GM13977 (cell line): Measurements from ENCODE around the gene NCAPG2.

Experiments used
- DNase-seq: peaks from one replicate; pipeline ENCODE4 v3.0.0; 2012; ENCODE audit warnings: low spot score
- in situ Hi-C: fragments of 300-500 bp; cut with MboI; formaldehyde crosslinking; loops from one replicate; pipeline ENCODE4 v1.12.0; 2022; ENCODE audit warnings: low sequenced_read_pairs, low pct_unique_long_range_greater_than_20kb, mixed read lengths, inconsistent platforms; ENCODE audit not compliant: unreplicated experiment
- TF ChIP-seq, protein P1 (sequence below): IDR thresholded peaks from 2 replicates; pipeline ENCODE4 v1.5.1; 2012; ENCODE audit warnings: mild to moderate bottlenecking, control low read depth; ENCODE audit not compliant: insufficient read depth; ENCODE audit errors: extremely low read depth, missing control alignments

The NCAPG2 gene

DNA sequence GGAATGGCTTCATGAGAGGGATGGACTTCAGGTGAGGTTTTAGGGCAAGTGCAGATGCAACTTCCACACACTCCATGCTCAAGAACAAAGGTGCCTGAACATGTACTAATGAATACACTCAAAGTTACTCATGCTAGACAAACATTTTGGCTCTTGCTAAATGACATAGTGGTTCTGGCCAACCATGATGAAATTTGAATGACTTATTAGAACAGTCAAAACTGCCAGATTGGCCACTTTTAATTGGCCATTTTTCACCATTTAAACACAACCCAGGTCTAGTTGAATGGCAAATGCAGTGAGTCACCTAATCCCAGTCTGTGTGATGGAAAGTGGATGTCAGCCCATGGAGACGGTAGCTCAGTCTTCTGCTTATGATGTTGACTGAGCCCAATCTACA lies 112.1 kb downstream of the NCAPG2 start:
- TF ChIP-seq, protein P1, sequence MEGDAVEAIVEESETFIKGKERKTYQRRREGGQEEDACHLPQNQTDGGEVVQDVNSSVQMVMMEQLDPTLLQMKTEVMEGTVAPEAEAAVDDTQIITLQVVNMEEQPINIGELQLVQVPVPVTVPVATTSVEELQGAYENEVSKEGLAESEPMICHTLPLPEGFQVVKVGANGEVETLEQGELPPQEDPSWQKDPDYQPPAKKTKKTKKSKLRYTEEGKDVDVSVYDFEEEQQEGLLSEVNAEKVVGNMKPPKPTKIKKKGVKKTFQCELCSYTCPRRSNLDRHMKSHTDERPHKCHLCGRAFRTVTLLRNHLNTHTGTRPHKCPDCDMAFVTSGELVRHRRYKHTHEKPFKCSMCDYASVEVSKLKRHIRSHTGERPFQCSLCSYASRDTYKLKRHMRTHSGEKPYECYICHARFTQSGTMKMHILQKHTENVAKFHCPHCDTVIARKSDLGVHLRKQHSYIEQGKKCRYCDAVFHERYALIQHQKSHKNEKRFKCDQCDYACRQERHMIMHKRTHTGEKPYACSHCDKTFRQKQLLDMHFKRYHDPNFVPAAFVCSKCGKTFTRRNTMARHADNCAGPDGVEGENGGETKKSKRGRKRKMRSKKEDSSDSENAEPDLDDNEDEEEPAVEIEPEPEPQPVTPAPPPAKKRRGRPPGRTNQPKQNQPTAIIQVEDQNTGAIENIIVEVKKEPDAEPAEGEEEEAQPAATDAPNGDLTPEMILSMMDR = no peak
- in situ Hi-C loops = no loop called here
- DNase-seq = no peak

DNA sequence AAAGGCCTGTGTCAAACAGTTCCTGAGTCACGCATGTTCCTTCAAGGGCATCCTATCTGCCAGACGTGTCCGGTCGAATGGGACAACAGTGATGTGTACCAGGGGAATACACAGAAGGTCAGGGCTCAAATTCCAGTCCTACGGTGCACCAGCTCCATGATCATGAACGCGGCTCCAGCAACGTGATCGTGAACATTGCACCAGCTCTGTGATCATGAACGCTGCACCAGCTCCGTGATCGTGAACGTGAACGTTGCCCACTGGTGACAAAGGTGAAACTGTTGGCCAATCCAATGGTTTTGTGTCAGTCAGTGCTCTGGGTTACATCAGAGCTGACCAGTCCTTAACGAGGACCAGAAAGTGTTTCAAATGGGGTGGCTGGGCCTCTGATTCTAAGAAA lies 112.7 kb downstream of the NCAPG2 start:
- no peak for DNase-seq
- TF ChIP-seq, protein P1 = no peak
- in situ Hi-C loops = no loop called here

DNA sequence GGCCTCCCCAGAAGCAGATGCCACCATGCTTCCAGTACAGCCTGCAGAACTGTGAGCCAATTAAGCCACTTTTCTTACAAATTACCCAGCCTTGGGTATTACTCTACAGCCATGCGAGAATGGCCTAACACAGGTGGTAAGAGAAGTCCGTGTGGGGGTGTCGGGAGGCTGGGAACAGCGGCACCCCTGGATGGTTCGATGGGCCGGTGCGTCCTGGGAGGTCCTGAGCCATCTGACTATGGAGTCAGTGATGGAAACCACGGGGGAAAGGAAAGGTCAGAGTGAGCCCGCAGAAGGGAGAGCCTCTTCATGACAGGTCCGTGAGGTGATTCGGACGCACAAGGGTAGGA lies 114.4 kb downstream of the NCAPG2 start:
- in situ Hi-C loops = no loop called here
- TF ChIP-seq, protein P1 = no peak
- no peak for DNase-seq

DNA sequence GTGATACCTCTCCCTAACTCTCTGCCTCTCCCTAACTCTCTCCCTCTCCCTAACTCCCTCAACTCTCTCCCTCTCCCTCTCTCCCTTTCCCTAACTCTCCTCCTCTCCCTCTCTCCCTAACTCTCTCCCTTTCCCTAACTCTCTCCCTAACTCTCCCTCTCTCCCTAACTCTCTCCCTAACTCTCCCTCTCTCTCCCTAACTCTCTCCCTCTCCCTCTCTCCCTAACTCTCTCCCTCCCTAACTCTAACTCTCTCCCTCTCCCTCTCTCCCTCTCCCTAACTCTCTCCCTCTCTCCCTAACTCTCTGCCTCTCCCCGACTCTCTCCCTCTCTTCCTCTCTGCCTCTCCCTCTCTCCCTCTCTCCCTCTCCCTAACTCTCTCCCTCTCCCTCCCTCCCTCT lies 115.0 kb downstream of the NCAPG2 start:
- in situ Hi-C loops = no loop called here
- TF ChIP-seq, protein P1 = no peak
- no peak for DNase-seq

DNA sequence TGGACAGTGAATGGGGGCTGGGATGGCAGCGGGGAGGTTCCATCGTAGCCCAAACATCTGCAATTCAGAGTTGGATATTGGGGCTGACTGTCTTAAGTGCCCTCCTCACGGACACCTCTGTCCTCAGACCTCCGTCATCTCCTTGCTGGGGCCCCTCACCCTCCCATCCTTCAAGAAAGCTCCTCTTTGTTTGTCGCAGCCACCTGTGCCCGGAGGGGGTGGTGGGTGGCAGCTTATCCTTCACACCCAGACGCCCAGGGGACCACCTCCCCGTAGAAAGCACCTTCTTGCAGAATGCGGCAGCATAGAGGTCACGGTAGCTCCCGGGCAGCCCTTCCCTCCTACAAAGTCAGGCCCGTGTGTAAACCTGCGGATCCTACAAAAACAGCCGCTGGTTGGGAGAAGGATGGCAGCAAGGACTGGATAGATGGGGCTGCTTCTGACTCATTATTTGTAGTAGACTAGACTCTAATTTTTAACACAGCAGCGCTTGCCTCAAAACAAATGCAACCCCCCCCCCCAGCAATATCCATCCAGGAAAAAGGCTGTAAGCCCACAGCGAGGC lies 115.6 kb downstream of the NCAPG2 start:
- TF ChIP-seq, protein P1 = no peak
- no peak for DNase-seq
- in situ Hi-C loops = no loop called here

DNA sequence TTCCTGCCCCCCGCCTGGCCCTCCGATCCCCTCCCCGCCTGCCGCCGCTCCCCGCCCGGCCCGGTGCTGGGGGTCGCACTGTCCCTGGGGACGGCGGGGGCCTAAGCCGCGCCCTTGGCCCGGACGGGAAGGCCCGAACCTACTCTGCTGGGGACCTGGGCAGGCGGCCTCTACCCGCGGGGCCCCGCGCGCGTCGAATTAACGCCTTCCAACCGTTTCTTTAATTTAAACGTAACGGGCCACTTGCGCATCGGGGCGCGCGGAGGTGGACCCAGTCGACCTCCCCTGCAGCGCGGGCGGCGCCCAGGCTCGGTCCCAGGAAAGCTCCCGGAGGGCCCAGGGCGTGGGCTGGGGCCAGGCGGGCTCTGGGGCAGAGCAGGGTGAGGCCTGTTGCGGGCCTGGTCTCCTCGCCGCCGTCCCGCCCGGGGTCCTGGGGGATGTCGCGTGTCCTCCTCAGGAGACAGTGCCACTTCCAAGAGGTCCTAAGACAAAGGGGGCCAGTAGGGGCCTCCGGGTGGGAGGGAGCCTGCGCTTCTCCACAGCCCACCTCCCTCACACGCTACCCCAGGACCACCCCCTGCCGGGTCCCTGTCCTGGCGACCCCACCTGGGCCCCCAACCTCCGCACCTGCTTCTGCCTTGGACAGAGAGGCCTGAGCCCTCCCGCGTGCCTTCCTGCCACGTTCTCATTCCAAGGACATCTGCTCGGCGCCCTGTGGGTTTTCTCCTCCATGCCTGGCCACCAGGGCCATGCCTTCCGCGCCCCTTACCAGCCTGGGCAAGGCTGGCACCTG lies 116.3 kb downstream of the NCAPG2 start:
- TF ChIP-seq, protein P1 = no peak
- no peak for DNase-seq
- in situ Hi-C loops = no loop called here
